Testis (tissue), 2 donors: ENCODE measurements around the gene SLC37A1.

Source experiments
- POLR2A ChIP-seq: fragments of 450-650 bp; IDR thresholded peaks from one replicate; pipeline ENCODE4 v1.6.1; 2017; ENCODE audit warnings: antibody characterized with exemption, mild to moderate bottlenecking, moderate library complexity
- TF ChIP-seq, protein P1 (sequence below), 3 experiments: fragments of 450-650 bp in 2 of 3; fragments of 200-600 bp in 1 of 3; sonication (generic) in 1 of 3; IDR thresholded peaks; one replicate each; pipeline ENCODE4 v1.5.1; 2016 to 2019; ENCODE audit warnings: antibody characterized with exemption in 3 of 3, mild to moderate bottlenecking in 2 of 3, moderate library complexity in 1 of 3

DNA sequence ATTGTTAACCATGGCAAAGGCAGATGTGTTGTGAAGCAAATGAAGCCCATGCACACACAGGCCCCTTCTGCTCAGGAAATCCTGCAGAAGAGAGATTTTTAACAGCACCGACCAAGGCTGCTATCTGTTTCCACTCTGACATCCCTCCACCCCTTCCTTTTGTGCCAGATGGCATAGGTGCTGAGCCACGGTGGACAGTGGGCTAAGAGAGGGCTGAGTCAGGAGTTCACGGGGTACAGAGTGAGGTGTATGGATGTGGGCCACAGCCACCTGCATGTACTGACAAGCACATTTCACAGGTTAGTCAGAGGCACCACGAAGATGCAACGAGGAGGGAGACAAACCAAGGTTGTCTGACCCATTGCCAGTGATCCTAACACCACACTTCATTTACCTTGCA, 27.1 kb upstream of the SLC37A1 start:
- TF ChIP-seq, protein P1, sequence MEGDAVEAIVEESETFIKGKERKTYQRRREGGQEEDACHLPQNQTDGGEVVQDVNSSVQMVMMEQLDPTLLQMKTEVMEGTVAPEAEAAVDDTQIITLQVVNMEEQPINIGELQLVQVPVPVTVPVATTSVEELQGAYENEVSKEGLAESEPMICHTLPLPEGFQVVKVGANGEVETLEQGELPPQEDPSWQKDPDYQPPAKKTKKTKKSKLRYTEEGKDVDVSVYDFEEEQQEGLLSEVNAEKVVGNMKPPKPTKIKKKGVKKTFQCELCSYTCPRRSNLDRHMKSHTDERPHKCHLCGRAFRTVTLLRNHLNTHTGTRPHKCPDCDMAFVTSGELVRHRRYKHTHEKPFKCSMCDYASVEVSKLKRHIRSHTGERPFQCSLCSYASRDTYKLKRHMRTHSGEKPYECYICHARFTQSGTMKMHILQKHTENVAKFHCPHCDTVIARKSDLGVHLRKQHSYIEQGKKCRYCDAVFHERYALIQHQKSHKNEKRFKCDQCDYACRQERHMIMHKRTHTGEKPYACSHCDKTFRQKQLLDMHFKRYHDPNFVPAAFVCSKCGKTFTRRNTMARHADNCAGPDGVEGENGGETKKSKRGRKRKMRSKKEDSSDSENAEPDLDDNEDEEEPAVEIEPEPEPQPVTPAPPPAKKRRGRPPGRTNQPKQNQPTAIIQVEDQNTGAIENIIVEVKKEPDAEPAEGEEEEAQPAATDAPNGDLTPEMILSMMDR (IDR thresholded peaks at IDR 0.05), result no peak
- TF ChIP-seq POLR2A, result no peak
